Left kidney (tissue), 2 donors: ENCODE results near the gene INPP5E. TPM values are rescaled to one million over a fixed set of nuclear protein-coding genes. Genes with fewer than 3 reads are reported as not detected.

Experiments
- DNase-seq: peaks from one replicate; pipeline ENCODE4 v3.0.0-alpha.2; 2013
- polyA plus RNA-seq: library from polyadenylated mRNA; unstranded; fragments of 120-200 nt; gene quantifications from one replicate; pipeline ENCODE4 v1.2.1, GENCODE V29; 2013; ENCODE audit not compliant: insufficient read length

Gene INPP5E
- polyA plus RNA-seq, 1 donor, result 12.6 TPM

- DNase-seq, result no peak
Observed at GRCh38 chr9:136474021-136474640, 34.5 kb upstream of the INPP5E start.

DNA sequence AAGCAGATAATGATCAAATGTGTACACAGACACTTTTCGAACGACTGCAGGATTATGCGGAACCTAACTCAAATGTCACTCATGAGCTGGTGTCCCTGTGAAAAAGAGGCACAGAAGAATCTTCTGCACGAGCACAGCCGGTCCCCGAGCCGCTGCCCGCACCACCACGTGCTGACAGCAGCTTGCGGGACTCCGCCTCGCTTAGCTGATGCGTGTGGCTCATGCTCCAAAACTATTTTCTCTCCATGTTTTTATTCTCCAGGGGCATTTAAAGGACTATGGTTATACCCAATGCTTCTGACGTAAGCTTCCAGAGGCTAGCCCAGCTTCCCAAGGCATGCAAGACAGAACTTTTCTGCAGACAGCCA lies 33.7 kb upstream of the INPP5E start:
- DNase-seq, result no peak

GRCh38 chr9:136472640-136473353 lies 33.2 kb upstream of the INPP5E start:
- DNase-seq, result no peak

DNA sequence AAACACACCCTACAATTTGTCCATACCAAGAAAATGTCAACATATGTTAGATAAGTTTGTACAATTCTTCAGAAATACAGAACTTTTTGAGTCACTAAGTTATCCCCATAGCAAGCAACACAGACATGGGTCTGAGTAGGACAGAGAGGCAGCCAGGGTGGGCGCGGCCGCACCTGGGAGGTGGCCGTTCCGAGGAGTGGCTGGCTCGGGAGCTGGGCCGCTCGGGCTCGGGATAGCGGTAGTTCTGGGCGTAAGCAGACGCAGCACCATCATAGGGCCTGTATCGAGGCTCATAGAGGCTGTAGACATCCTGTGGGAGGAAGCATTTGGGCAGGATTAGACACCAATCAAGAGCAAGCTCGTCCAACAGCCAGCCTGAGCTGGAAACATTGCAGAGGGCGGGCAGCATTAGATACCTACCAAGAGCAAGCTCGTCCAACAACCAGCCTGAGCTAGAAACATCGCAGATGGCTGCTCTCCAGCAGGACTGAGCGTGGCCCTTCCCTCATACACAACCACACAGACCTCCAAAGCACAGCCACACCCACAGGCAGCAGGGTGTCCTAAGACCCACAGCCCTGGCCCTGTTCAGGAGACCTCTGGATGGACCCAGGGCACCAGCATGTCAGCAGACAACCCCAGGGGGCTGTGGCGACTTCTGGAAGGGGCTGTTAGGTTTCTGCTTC lies 32.3 kb upstream of the INPP5E start:
- no peak for DNase-seq

DNA sequence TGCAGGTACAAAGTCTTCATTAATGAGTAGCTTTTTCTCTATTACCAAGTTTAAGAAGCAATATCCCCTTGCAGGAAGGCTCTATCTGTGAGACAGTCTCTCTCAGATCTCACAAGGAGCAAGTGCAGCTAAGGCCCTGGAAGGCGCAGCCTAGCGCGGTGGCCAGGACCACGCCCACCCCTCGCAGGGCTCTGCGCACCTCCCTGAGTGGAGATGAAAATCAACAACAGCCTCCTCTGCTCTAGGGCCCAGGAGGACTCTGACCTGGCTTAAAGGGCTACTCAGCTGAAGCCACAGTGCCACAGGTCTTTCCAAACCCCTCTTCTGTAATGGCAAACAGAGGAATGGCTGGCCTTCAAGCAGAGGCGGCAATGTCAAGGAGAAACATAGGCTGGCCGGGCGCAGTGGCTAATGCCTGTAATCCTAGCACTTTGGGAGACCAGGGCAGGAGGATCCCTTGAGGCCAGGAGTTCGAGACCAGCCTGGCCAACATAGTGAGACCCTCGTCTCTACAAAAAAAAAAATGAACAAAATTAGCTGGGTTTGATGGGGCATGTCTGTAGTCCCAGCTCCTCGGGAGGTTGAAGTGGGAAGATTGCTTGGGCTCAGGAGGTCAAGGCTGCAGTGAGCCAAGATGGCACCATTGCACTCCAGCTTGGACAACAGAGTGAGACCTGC lies 31.3 kb upstream of the INPP5E start:
- no peak for DNase-seq

- DNase-seq, result no peak
Observed at GRCh38 chr9:136470356-136470755, 30.7 kb upstream of the INPP5E start.

- DNase-seq, result no peak
Observed at GRCh38 chr9:136467766-136468165, 28.1 kb upstream of the INPP5E start.

- no peak for DNase-seq
Observed at GRCh38 chr9:136466155-136466541, 26.5 kb upstream of the INPP5E start.

- DNase-seq, result no peak
Observed at GRCh38 chr9:136465500-136466154, 26.0 kb upstream of the INPP5E start.

DNA sequence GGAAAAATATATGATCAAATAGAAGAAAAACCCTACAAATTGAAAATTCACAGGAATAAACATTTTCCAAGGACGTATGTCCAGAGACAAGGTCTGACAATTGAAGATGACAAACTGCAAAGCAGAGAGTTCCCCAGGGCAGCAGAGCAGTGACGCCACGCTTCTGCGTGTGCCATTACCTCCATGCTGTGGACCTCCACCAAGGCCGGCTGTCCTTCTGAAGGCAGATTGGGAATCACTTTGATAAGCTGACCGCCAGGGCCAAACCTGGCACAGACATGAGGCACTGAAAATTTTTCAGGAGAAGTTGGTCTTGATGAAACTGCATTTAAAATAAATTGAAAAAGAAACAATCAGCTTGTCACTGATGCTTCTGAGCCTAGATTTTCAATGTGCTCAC lies 24.6 kb upstream of the INPP5E start:
- no peak for DNase-seq

- DNase-seq, result no peak
Observed at GRCh38 chr9:136463578-136463977, 23.9 kb upstream of the INPP5E start.

DNA sequence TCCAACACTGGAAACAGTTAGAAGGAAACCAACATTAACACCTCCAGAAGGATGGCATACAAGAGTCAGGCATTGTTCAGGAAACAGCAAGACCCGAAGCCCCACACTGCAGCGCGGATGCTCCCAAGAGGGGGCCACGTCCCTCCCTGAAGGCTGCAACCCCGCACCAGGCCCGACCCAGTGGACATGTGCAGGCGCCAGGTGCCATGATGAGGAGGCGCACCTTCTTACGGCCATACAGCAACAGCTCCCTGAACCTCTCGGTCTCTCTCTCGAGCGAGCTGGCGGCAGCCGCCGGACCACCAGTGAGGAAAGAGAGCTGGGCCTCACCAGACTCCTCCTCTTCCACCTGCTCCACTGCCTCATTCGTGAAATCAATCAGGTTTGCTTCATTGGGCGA lies 23.0 kb upstream of the INPP5E start:
- no peak for DNase-seq

DNA sequence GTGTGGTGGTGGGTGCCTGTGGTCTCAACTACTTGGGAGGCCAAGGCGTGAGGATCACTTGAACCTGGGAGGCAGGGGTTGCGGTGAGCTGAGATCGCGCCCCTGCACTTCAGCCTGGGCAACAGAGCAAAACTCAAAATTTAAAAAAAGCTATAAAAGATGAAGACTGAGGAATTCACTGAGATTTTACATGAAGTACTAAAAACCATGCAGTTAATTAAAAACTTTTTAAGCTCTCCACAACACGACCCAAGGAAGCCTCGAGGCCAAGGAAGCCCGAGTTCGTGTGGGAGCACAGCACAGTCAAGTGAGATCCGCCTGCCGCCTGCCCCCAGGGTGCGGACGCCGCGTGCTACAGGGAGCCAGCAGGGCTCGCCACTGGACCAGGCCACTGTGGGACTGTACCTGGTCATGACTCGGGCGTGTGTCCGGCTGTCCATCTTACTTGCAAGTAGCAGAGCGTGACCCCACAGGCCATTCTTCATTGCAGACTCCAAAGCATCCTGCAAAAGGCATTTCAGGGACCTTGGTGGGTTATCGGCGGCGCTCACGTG lies 21.2 kb upstream of the INPP5E start:
- DNase-seq, result no peak

DNA sequence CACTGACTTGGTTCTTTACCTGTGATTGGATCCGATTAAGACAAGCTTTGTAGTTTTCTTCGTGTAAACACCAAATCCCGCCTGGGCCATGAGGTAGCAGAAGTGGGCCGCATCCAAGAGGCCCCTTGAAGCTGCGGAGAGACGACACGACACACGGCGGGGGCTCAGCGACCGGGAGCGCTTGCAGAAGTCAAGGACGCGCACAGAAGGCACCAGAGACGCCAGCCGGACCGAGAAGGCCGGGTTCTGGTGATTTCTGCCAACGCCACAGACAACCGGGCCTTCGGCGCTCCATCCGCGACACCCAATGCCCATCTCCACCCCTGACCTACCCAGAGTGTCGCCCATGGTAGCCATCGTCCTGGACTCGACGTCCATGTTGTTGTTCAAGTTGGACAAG lies 19.8 kb upstream of the INPP5E start:
- no peak for DNase-seq

GRCh38 chr9:136457326-136457725 lies 17.7 kb upstream of the INPP5E start:
- DNase-seq, result no peak

- DNase-seq, result no peak
Observed at GRCh38 chr9:136456258-136456657, 16.6 kb upstream of the INPP5E start.

GRCh38 chr9:136455043-136456002 lies 15.7 kb upstream of the INPP5E start:
- DNase-seq, result no peak

DNA sequence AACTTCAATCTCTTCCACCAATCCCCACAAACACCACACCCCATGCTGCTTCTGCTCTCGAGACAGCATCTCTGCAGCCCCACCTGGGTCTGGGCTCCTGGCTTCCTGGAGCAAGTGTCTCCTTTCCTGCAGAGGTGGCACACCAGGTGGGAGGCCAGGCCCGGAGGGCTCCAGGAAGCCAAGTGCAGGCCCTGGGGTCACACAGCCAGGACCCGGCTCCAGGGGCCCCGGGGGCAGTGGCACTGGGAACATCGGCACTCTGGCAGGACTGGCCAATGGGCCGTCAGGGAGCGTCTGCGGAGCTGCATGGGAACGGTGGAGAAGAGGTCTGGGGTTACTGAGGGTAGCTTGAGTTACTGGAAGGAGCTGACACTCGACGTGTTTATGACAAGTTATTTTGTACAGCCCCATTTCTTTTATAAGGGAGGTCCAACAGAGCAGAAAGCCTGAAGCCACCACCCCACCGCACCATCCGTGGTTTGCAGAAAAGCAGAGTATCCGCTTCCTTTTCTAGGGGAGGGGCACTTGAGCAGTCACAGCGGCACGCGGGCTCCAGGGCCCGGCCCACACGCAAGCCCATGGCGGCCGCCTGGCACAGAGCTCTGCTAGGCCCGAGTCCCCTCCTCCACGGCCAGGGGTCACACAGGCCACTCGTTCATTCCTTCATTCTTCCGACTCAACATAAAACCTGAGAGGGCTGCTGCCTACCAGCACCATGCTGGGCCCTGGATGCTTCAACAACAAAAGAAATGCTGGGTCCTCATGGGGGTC lies 14.6 kb upstream of the INPP5E start:
- no peak for DNase-seq

- DNase-seq, result no peak
Observed at GRCh38 chr9:136453326-136453725, 13.7 kb upstream of the INPP5E start.

GRCh38 chr9:136451221-136451877 lies 11.7 kb upstream of the INPP5E start:
- no peak for DNase-seq
